IMR-90 (cell line): ENCODE measurements around the gene GAB1.

Source experiments
- BHLHE40 ChIP-seq: fragments of 150-350 bp; IDR thresholded peaks from 2 replicates; pipeline ENCODE4 v1.6.1; 2016; ENCODE audit warnings: mild to moderate bottlenecking, low read depth, low read length
- MAFK ChIP-seq: IDR thresholded peaks from 2 replicates; pipeline ENCODE4 v1.6.1; 2012; ENCODE audit warnings: low read depth, low read length, improper control_type of control experiment
- MXI1 ChIP-seq: IDR thresholded peaks from 2 replicates; pipeline ENCODE4 v1.6.1; 2012; ENCODE audit warnings: low read depth, mild to moderate bottlenecking, low read length, moderate library complexity, borderline replicate concordance
- RAD21 ChIP-seq: IDR thresholded peaks from 2 replicates; pipeline ENCODE4 v1.6.1; 2012; ENCODE audit warnings: low read length, improper control_type of control experiment
- RFX5 ChIP-seq: IDR thresholded peaks from 2 replicates; pipeline ENCODE4 v1.8.0; 2012; ENCODE audit warnings: low read depth, mild to moderate bottlenecking, low read length, moderate library complexity
- TF ChIP-seq, protein P1 (sequence below): conservative IDR thresholded peaks from 2 replicates; pipeline ENCODE4 v1.5.1; 2012; ENCODE audit warnings: mild to moderate bottlenecking, low read depth, low read length, improper control_type of control experiment

- TF ChIP-seq BHLHE40 = no peak
- TF ChIP-seq MAFK = no peak
- TF ChIP-seq, protein P1, sequence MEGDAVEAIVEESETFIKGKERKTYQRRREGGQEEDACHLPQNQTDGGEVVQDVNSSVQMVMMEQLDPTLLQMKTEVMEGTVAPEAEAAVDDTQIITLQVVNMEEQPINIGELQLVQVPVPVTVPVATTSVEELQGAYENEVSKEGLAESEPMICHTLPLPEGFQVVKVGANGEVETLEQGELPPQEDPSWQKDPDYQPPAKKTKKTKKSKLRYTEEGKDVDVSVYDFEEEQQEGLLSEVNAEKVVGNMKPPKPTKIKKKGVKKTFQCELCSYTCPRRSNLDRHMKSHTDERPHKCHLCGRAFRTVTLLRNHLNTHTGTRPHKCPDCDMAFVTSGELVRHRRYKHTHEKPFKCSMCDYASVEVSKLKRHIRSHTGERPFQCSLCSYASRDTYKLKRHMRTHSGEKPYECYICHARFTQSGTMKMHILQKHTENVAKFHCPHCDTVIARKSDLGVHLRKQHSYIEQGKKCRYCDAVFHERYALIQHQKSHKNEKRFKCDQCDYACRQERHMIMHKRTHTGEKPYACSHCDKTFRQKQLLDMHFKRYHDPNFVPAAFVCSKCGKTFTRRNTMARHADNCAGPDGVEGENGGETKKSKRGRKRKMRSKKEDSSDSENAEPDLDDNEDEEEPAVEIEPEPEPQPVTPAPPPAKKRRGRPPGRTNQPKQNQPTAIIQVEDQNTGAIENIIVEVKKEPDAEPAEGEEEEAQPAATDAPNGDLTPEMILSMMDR = no peak
- no peak for TF ChIP-seq MXI1
- no peak for TF ChIP-seq RAD21
- no peak for TF ChIP-seq RFX5
These were observed 53.0 kb downstream of the GAB1 start for GRCh38 chr4:143389579-143390195.
